Calu3 (cell line): ENCODE results near the gene CDK5R1. TPM values are rescaled to one million over a fixed set of nuclear protein-coding genes. Genes with fewer than 3 reads are reported as not detected.

Source experiments
- BruUV-seq: library from RNA; stranded (reverse); fragments of 400-500 nt; replicated peaks from 2 replicates; lab custom pipeline; 2021; lab: Mats Ljungman, UMichigan
- CTCF ChIA-PET: fragments of 300-600 bp; sonication (Branson Sonifier 250); formaldehyde crosslinking; loops from one replicate; lab custom pipeline; 2022; ENCODE audit warnings: antibody characterized with exemption; lab: Charles Lee
- DNase-seq: peaks from one replicate; pipeline ENCODE4 v3.0.0; 2022
- H3K27ac Mint-ChIP-seq: one replicate; pipeline ENCODE4 v1.8.0; 2022; ENCODE audit warnings: mixed read lengths; ENCODE audit not compliant: unreplicated experiment
- H3K27me3 Mint-ChIP-seq: one replicate; pipeline ENCODE4 v1.8.0; 2022; ENCODE audit warnings: mixed read lengths; ENCODE audit not compliant: unreplicated experiment
- H3K36me3 Mint-ChIP-seq: one replicate; pipeline ENCODE4 v1.8.0; 2022; ENCODE audit warnings: mild to moderate bottlenecking, moderate library complexity, mixed read lengths; ENCODE audit not compliant: insufficient read depth, unreplicated experiment
- H3K4me1 Mint-ChIP-seq: one replicate; pipeline ENCODE4 v1.8.0; 2022; ENCODE audit warnings: mild to moderate bottlenecking, low read depth, mixed read lengths; ENCODE audit not compliant: unreplicated experiment
- H3K4me3 Mint-ChIP-seq: one replicate; pipeline ENCODE4 v1.8.0; 2022; ENCODE audit warnings: mild to moderate bottlenecking, low read depth, moderate library complexity, mixed read lengths; ENCODE audit not compliant: unreplicated experiment
- H3K9me3 Mint-ChIP-seq: one replicate; pipeline ENCODE4 v1.8.0; 2022; ENCODE audit warnings: low read depth, mixed read lengths; ENCODE audit not compliant: unreplicated experiment
- intact Hi-C: fragments of 100-400 bp; cut with micrococcal nuclease; formaldehyde crosslinking; loops from one replicate; pipeline ENCODE4 v1.10.0; 2022; ENCODE audit not compliant: unreplicated experiment
- total RNA-seq: library from RNA; stranded (reverse); gene quantifications from 2 replicates; pipeline ENCODE4 v1.2.3, GENCODE V29; 2022
- TF ChIP-seq, protein P1 (sequence below): fragments of 200-600 bp; IDR thresholded peaks from one replicate; pipeline ENCODE4 v1.8.0; 2022; ENCODE audit warnings: antibody characterized with exemption; ENCODE audit not compliant: unreplicated experiment

CDK5R1 gene
- total RNA-seq, 1 experiment from 2014 or later = 4.3 TPM

DNA sequence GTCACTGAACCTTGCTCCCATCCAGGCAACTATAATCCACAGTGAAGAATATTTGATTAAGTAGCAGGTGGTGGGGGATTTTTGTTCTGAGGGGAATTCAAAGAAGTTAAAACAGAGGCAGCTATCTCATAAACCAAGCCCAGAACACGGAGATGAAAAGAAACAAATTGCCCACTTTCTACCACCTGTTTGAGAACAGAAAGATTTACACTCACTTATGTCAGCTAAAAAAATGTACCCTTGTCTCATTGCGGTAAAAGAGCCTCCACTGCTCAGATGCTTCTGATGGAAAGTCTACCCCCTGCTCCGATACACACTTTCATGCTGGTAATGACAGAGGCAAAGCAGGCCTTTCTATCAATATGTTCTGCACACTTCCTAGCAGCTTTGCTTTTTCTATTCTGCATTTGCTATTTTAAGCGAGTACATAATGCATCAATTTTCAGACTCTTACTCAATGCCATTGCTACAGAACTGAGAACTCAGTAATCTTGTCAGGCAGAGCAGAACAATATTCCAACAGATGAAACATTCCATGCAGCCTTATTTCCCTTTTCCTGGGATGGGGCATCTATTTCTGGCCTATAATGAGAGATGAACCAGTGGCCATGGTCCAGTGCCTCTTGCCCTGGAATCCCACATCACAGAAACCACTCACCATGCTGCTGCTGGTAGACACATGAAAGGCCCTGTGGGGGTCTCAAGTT lies 29.0 kb downstream of the CDK5R1 start:
- TF ChIP-seq, protein P1, sequence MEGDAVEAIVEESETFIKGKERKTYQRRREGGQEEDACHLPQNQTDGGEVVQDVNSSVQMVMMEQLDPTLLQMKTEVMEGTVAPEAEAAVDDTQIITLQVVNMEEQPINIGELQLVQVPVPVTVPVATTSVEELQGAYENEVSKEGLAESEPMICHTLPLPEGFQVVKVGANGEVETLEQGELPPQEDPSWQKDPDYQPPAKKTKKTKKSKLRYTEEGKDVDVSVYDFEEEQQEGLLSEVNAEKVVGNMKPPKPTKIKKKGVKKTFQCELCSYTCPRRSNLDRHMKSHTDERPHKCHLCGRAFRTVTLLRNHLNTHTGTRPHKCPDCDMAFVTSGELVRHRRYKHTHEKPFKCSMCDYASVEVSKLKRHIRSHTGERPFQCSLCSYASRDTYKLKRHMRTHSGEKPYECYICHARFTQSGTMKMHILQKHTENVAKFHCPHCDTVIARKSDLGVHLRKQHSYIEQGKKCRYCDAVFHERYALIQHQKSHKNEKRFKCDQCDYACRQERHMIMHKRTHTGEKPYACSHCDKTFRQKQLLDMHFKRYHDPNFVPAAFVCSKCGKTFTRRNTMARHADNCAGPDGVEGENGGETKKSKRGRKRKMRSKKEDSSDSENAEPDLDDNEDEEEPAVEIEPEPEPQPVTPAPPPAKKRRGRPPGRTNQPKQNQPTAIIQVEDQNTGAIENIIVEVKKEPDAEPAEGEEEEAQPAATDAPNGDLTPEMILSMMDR = no peak
- H3K27me3 Mint-ChIP-seq = no peaks in the 10 kb centered on the region
- no peak for DNase-seq
- no TSS peak for BruUV-seq
- H3K4me3 Mint-ChIP-seq = no peak overlapping the region
- intact Hi-C loops = no loop called here
- CTCF ChIA-PET = no interaction called here
- H3K4me1 Mint-ChIP-seq = peaks cover 15% of the 10 kb centered on the region
- no peaks in the 10 kb centered on the region for H3K9me3 Mint-ChIP-seq
- H3K36me3 Mint-ChIP-seq = no peaks in the 10 kb centered on the region
- no peak overlapping the region for H3K27ac Mint-ChIP-seq

DNA sequence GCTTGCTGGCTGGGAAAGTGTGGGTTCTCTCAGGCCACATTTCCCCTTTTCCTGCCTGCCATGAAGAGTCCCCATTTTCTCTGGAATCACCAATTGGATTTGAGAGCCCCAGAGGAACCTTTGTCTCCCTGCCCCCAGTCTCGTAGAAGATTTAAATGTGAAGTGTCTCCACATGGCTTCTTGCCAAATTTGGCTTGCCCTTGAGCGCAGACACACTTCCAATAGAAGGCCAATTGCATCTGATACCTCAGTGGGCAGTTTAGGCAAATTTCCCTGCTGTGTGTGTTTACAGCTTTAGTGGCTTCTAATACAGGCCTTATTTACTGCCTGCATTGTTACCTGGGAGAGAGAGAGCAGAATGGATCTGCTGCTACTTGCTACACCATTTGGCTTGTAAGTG lies 29.7 kb downstream of the CDK5R1 start:
- Mint-ChIP-seq H3K27me3 (no peaks in the 10 kb centered on the region), H3K36me3 (no peaks in the 10 kb centered on the region), H3K9me3 (no peaks in the 10 kb centered on the region), H3K27ac (no peak overlapping the region), H3K4me1 (peaks cover 15% of the 10 kb centered on the region), H3K4me3 (no peak overlapping the region)
- CTCF ChIA-PET = no interaction called here
- no TSS peak for BruUV-seq
- intact Hi-C loops = no loop called here
- DNase-seq = no peak
- TF ChIP-seq, protein P1 = no peak

DNA sequence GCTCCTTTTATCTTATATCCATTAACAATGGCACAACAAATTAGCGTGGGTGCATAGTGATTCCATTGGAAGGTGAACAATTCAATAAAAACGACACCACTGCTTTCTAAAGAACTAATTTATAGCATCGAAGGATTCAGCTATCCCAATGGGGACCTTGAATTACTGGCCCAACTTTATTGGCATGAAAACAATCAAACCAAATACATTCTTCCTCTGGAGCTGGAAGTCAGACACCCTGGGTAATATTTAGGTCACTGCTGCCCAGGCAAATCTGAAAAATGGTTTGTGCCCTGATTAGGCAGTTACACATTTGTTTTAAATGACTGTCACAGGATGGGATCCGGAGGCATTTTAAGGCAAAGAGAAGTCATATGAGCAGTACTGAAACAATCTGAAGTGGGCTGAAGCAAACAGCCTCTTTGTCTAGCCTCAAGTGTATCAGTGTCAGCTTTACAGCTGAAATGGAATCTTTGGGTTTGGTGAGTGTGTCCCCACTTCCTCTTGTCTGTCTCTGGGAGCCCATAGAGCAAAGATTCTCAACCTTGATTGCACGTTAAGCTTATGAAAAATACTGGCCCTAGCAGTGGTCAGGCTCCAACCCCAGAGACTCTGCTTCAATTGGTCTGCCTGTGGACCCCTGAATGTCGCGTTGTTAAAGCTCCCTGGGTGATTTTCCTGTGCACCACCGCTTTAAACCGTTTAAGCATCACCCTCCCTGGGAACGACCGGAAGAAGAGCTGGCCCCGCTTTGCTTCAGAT lies 30.3 kb downstream of the CDK5R1 start:
- intact Hi-C loops = no loop called here
- CTCF ChIA-PET = no interaction called here
- Mint-ChIP-seq H3K27me3 (no peaks in the 10 kb centered on the region), H3K36me3 (no peaks in the 10 kb centered on the region), H3K4me1 (peaks cover 15% of the 10 kb centered on the region), H3K27ac (no peak overlapping the region), H3K9me3 (no peaks in the 10 kb centered on the region), H3K4me3 (no peak overlapping the region)
- DNase-seq = no peak
- BruUV-seq = no TSS peak
- TF ChIP-seq, protein P1 = no peak

DNA sequence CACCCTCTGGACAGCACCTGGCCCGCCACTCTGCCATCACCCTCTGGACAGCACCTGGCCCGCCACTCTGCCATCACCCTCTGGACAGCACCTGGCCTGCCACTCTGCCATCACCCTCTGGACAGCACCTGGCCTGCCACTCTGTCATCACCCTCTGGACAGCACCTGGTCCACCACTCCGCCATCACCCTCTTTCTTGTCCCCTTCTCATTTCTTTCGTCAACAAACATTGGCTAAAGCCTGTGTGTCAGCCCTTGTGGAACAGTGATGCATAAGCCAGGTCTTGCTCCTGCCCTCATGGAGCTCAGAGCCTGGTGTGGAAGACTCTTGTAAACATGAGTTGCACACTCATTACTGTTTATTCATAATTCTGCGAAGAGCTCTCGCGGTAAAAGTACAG lies 31.2 kb downstream of the CDK5R1 start:
- H3K4me3 Mint-ChIP-seq = no peak overlapping the region
- intact Hi-C loops = no loop called here
- TF ChIP-seq, protein P1 = no peak
- peaks cover 15% of the 10 kb centered on the region for H3K4me1 Mint-ChIP-seq
- no peak for DNase-seq
- H3K27ac Mint-ChIP-seq = no peak overlapping the region
- CTCF ChIA-PET = no interaction called here
- no peaks in the 10 kb centered on the region for H3K9me3 Mint-ChIP-seq
- no TSS peak for BruUV-seq
- H3K36me3 Mint-ChIP-seq = no peaks in the 10 kb centered on the region
- no peaks in the 10 kb centered on the region for H3K27me3 Mint-ChIP-seq
